ENCODE results near the gene GPX4.

GPX4 gene

GRCh38 chr19:1109697-1110671, 6.2 kb downstream of the GPX4 start:
- H4K20me1 ChIP-seq (ENCODE audit: insufficient read depth, low read length), result peaks cover 27% of the 10 kb centered on the region
- H3K4me1 ChIP-seq (ENCODE audit: low read length), result peaks cover 23% of the 10 kb centered on the region
- H3K4me2 ChIP-seq (ENCODE audit: low read length), result no peak overlapping the region
- H2AFZ ChIP-seq (ENCODE audit: low read depth, low read length), result no peak overlapping the region
- H3K9ac ChIP-seq (ENCODE audit: low read length), result no peak overlapping the region
- peaks cover 46% of the 10 kb centered on the region for H3K36me3 ChIP-seq (replicated peaks; ENCODE audit: low read depth, low read length)
- H3K27ac ChIP-seq (ENCODE audit: low read length), result no peak overlapping the region
- H3K27me3 ChIP-seq (ENCODE audit: low read depth, low read length), result no peaks in the 10 kb centered on the region
- H3K79me2 ChIP-seq (ENCODE audit: low read length), result peaks cover 12% of the 10 kb centered on the region
- H3K9me3 ChIP-seq (ENCODE audit: insufficient read depth, low read length), result no peaks in the 10 kb centered on the region
- TF ChIP-seq EZH2phosphoT487 (IDR thresholded peaks at IDR 0.05; ENCODE audit: low read depth), result no peak
- TF ChIP-seq, protein P1, sequence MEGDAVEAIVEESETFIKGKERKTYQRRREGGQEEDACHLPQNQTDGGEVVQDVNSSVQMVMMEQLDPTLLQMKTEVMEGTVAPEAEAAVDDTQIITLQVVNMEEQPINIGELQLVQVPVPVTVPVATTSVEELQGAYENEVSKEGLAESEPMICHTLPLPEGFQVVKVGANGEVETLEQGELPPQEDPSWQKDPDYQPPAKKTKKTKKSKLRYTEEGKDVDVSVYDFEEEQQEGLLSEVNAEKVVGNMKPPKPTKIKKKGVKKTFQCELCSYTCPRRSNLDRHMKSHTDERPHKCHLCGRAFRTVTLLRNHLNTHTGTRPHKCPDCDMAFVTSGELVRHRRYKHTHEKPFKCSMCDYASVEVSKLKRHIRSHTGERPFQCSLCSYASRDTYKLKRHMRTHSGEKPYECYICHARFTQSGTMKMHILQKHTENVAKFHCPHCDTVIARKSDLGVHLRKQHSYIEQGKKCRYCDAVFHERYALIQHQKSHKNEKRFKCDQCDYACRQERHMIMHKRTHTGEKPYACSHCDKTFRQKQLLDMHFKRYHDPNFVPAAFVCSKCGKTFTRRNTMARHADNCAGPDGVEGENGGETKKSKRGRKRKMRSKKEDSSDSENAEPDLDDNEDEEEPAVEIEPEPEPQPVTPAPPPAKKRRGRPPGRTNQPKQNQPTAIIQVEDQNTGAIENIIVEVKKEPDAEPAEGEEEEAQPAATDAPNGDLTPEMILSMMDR (IDR thresholded peaks at IDR 0.05; ENCODE audit: low read depth, low read length), result no peak
- no peak overlapping the region for H3K4me3 ChIP-seq (ENCODE audit: low read length)

DNA sequence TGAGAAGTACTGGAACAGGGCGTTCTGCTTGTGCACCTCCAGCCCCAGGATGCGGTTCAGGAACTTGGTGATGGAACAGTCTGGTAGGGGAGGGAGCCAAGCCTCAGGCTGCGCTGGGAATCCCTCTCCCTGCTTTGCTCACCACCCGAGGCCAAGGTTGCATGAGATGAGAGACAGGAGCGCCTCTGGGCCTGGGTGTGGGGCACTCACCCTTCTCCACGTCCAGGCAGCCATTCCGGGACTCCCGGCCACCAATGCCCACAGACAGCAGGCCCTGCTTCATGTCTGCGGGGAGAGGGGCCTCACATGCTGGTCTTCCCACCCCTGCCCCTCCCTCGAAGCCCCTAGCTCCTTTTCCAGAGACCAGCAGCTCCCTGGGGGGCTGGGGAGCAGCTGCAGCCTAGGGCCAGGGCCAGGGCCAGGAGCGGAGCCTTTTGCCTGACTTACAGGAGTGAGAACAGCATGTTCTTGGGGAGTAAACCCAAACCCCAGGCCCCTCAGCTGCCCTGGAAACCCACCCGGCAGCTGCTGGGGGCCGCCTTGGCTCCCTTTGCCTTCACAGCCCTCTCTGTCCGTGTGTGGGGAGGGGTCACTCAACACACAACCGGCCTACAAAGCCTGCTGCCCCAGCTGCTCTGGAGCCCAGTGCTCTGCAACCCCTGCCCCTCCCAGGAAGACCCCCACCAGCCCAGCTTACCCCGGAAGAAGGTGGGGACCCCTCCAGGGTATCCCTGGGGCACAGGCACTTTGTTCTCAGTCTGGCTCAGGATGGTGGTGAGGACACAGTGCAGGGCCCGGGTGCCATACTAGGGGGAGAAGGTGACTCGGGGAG, 7.2 kb downstream of the GPX4 start:
- Histone ChIP-seq H3K27me3 (ENCODE audit: low read depth, low read length) (no peaks in the 10 kb centered on the region), H2AFZ (ENCODE audit: low read depth, low read length) (no peak overlapping the region), H3K4me2 (ENCODE audit: low read length) (no peak overlapping the region), H3K36me3 (replicated peaks; ENCODE audit: low read depth, low read length) (peaks cover 45% of the 10 kb centered on the region), H3K9ac (ENCODE audit: low read length) (no peak overlapping the region), H3K4me3 (ENCODE audit: low read length) (no peak overlapping the region), H3K4me1 (ENCODE audit: low read length) (peaks cover 20% of the 10 kb centered on the region), H3K9me3 (ENCODE audit: insufficient read depth, low read length) (no peaks in the 10 kb centered on the region), H3K27ac (ENCODE audit: low read length) (no peak overlapping the region), H3K79me2 (ENCODE audit: low read length) (peaks cover 2% of the 10 kb centered on the region; the same call in 1 of the 2 replicates), H4K20me1 (ENCODE audit: insufficient read depth, low read length) (peaks cover 17% of the 10 kb centered on the region)
- TF ChIP-seq, protein P1 (IDR thresholded peaks at IDR 0.05; ENCODE audit: low read depth, low read length), result no peak
- TF ChIP-seq EZH2phosphoT487 (IDR thresholded peaks at IDR 0.05; ENCODE audit: low read depth), result no peak

DNA sequence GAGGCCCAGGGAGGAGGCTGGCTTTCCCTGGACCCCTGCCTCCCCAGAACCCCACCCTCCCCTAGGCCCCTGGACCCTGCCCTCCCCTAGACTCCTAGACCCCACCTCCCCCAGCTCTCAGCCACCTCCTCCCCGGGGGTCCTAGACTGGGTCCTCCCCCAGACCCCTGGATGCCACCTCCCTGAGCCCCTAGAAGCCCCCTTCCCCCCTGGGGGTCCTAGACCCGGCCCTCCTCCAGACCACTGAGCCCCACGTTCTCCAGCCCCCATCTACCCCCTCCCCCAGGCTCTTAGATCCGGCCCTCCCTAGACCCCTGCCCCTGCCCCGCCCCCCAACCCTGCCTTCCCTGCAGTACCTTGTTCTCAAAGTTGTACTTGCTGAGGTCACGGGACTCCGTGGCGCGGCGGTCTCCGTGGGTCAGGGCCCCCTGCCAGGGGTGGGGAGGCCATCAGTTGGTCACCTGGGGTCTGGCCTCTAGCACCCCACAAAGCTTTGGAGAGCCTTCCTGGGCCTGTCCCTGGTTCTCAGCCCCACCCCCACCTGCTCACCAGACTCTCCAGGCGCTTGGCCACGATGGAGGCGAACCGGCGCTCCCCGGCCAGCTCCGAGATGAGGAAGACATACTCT, 8.0 kb downstream of the GPX4 start:
- H2AFZ ChIP-seq (ENCODE audit: low read depth, low read length), result no peak overlapping the region
- H3K27ac ChIP-seq (ENCODE audit: low read length), result no peak overlapping the region
- TF ChIP-seq EZH2phosphoT487 (IDR thresholded peaks at IDR 0.05; ENCODE audit: low read depth), result no peak
- TF ChIP-seq, protein P1 (IDR thresholded peaks at IDR 0.05; ENCODE audit: low read depth, low read length), result no peak
- H3K79me2 ChIP-seq (ENCODE audit: low read length), result no peaks in the 10 kb centered on the region; the same call in 1 of the 2 replicates
- H3K9me3 ChIP-seq (ENCODE audit: insufficient read depth, low read length), result no peaks in the 10 kb centered on the region
- H4K20me1 ChIP-seq (ENCODE audit: insufficient read depth, low read length), result peaks cover 10% of the 10 kb centered on the region; the same call in 1 of the 2 replicates
- no peak overlapping the region for H3K4me3 ChIP-seq (ENCODE audit: low read length)
- H3K4me1 ChIP-seq (ENCODE audit: low read length), result peaks cover 16% of the 10 kb centered on the region
- H3K36me3 ChIP-seq (replicated peaks; ENCODE audit: low read depth, low read length), result peaks cover 44% of the 10 kb centered on the region
- no peak overlapping the region for H3K9ac ChIP-seq (ENCODE audit: low read length)
- no peaks in the 10 kb centered on the region for H3K27me3 ChIP-seq (ENCODE audit: low read depth, low read length)
- H3K4me2 ChIP-seq (ENCODE audit: low read length), result no peak overlapping the region
